DOHH2 (cell line): ENCODE measurements around the gene SYNPO2L.

Source experiments
- H3F3A ChIP-seq: fragments of 200-600 bp; sonication (generic), shearing (Covaris generic); 2 replicates; pipeline ENCODE4 v1.6.0; 2016; ENCODE audit warnings: antibody characterized with exemption, mild to moderate bottlenecking; ENCODE audit not compliant: control insufficient read depth, insufficient read depth
- H3K27ac ChIP-seq: fragments of 200-600 bp; sonication (generic); 2 replicates; pipeline ENCODE4 v1.5.1; 2014; ENCODE audit warnings: low read depth, mild to moderate bottlenecking, low read length, moderate library complexity
- H3K27me3 ChIP-seq: fragments of 200-600 bp; sonication (generic); 2 replicates; pipeline ENCODE4 v1.6.1; 2014; ENCODE audit warnings: mild to moderate bottlenecking, low read length, mixed read lengths; ENCODE audit not compliant: control insufficient read depth
- H3K36me3 ChIP-seq: fragments of 200-600 bp; sonication (generic); 2 replicates; pipeline ENCODE4 v1.6.1; 2014; ENCODE audit warnings: mild to moderate bottlenecking, low read length, moderate library complexity, mixed read lengths; ENCODE audit not compliant: control insufficient read depth
- H3K4me1 ChIP-seq: fragments of 200-600 bp; sonication (generic); 2 replicates; pipeline ENCODE4 v1.6.1; 2014; ENCODE audit warnings: mild to moderate bottlenecking, low read length, mixed read lengths; ENCODE audit not compliant: control insufficient read depth
- H3K4me2 ChIP-seq: fragments of 200-600 bp; sonication (generic); 2 replicates; pipeline ENCODE4 v1.6.0; 2014; ENCODE audit warnings: mild to moderate bottlenecking, low read length, moderate library complexity
- H3K4me3 ChIP-seq: fragments of 200-600 bp; sonication (generic); 2 replicates; pipeline ENCODE4 v1.5.1; 2014; ENCODE audit warnings: mild to moderate bottlenecking, low read length, mixed read lengths
- H3K79me2 ChIP-seq: fragments of 200-600 bp; sonication (generic); 2 replicates; pipeline ENCODE4 v1.6.1; 2014; ENCODE audit warnings: mild to moderate bottlenecking, low read length, mixed read lengths; ENCODE audit not compliant: control insufficient read depth
- H3K9me2 ChIP-seq: fragments of 200-600 bp; sonication (generic); replicated peaks from 2 replicates; pipeline ENCODE4 v1.6.1; 2014; ENCODE audit warnings: mild to moderate bottlenecking, low read length, mixed read lengths; ENCODE audit not compliant: control insufficient read depth
- H3K9me3 ChIP-seq: fragments of 200-600 bp; sonication (generic); 2 replicates; pipeline ENCODE4 v1.6.1; 2014; ENCODE audit warnings: antibody characterized with exemption, low read length, mixed read lengths; ENCODE audit not compliant: control insufficient read depth, insufficient read depth
- H4K20me1 ChIP-seq: fragments of 200-600 bp; sonication (generic); 2 replicates; pipeline ENCODE4 v1.6.0; 2014; ENCODE audit warnings: low read depth, mild to moderate bottlenecking, antibody characterized with exemption, low read length, moderate library complexity; ENCODE audit not compliant: control insufficient read depth, insufficient read depth
- CTCF ChIP-seq: fragments of 200-600 bp; sonication (generic); IDR thresholded peaks from one replicate; pipeline ENCODE4 v1.5.1; 2014; ENCODE audit warnings: antibody characterized with exemption, mild to moderate bottlenecking, low read depth, low read length; ENCODE audit not compliant: poor library complexity, severe bottlenecking
- EZH2phosphoT487 ChIP-seq: fragments of 200-600 bp; sonication (generic); IDR thresholded peaks from 2 replicates; pipeline ENCODE4 v1.6.1; 2017; ENCODE audit warnings: borderline replicate concordance, mild to moderate bottlenecking, antibody characterized with exemption, low read length, moderate library complexity, mixed read lengths

SYNPO2L gene

GRCh38 chr10:73655257-73655989 lies 406 bp downstream of the SYNPO2L start:
- Histone ChIP-seq H3F3A (no peaks in the 10 kb centered on the region), H3K9me2 (no peaks in the 10 kb centered on the region), H3K36me3 (no peaks in the 10 kb centered on the region), H3K4me2 (no peak overlapping the region), H3K27ac (no peak overlapping the region), H3K4me1 (peaks cover 9% of the 10 kb centered on the region), H3K79me2 (no peaks in the 10 kb centered on the region), H3K9me3 (no peaks in the 10 kb centered on the region), H3K4me3 (no peak overlapping the region), H4K20me1 (no peaks in the 10 kb centered on the region), H3K27me3 (no peaks in the 10 kb centered on the region)
- TF ChIP-seq CTCF (no peak), EZH2phosphoT487 (no peak)

GRCh38 chr10:73653701-73654100 lies 2.1 kb downstream of the SYNPO2L start:
- Histone ChIP-seq H3K4me3 (no peak overlapping the region), H3K27ac (no peak overlapping the region), H3K9me2 (no peaks in the 10 kb centered on the region), H4K20me1 (no peaks in the 10 kb centered on the region), H3K79me2 (no peaks in the 10 kb centered on the region), H3K4me2 (no peak overlapping the region), H3F3A (no peaks in the 10 kb centered on the region), H3K4me1 (peaks cover 14% of the 10 kb centered on the region), H3K9me3 (no peaks in the 10 kb centered on the region), H3K36me3 (no peaks in the 10 kb centered on the region), H3K27me3 (no peaks in the 10 kb centered on the region)
- TF ChIP-seq EZH2phosphoT487 (no peak), CTCF (peak; percentile 48)

- H3K27me3 ChIP-seq, result no peaks in the 10 kb centered on the region
These were observed 2.6 kb downstream of the SYNPO2L start for GRCh38 chr10:73653195-73653594.

More at GRCh38 chr10:73653195-73653594, 2.6 kb downstream of the SYNPO2L start:
- H4K20me1 ChIP-seq, result no peaks in the 10 kb centered on the region
- H3K9me2 ChIP-seq, result no peaks in the 10 kb centered on the region
- no peaks in the 10 kb centered on the region for H3K79me2 ChIP-seq
- no peaks in the 10 kb centered on the region for H3K9me3 ChIP-seq
- H3K4me2 ChIP-seq, result no peak overlapping the region
- H3K4me1 ChIP-seq, result peaks cover 14% of the 10 kb centered on the region
- H3K27ac ChIP-seq, result no peak overlapping the region
- H3K36me3 ChIP-seq, result no peaks in the 10 kb centered on the region
- TF ChIP-seq EZH2phosphoT487 (no peak), CTCF (no peak)
- H3F3A ChIP-seq, result no peaks in the 10 kb centered on the region
- H3K4me3 ChIP-seq, result no peak overlapping the region
